DND-41 (cell line): Measurements from ENCODE around the gene BLTP3A.

ENCODE experiments used
- EZH2 ChIP-seq: IDR thresholded peaks from 3 replicates; pipeline ENCODE4 v1.6.1; 2012; ENCODE audit warnings: borderline replicate concordance, low read depth, mild to moderate bottlenecking, moderate library complexity, low read length, inconsistent platforms; ENCODE audit not compliant: severe bottlenecking
- TF ChIP-seq, protein P1 (sequence below): IDR thresholded peaks from 2 replicates; pipeline ENCODE4 v1.5.1; 2012; ENCODE audit warnings: borderline replicate concordance, low read length, moderate library complexity, mild to moderate bottlenecking; ENCODE audit not compliant: poor library complexity, severe bottlenecking; ENCODE audit errors: extremely low read depth

DNA sequence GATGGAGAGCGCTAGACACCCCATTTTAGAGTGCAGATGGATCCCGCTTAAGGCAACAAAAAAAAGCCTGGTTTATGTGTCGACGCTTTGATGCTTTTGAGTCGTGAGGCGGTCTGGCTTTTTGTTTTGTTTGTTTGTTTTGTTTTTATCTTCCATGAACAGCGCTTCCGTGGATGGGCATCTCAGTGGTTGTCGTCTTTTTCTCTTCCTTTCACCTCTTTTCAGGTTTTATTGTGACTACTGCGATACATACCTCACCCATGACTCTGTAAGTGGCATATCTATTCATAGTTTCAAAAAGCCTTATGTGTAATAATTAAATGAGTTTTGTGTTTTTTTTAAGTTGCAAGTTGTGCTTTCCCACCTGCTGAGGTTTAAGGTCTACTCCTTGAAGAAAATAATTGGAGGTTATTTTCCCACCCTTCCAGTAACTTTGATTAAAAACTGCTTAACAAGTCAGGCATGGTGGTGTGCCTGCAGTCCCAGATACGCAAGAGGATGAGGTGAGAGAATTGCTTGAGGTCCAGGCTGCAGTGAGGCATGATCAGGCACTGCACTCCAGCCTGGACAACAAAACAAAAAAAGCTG is 34.1 kb upstream of the BLTP3A start:
- TF ChIP-seq, protein P1, sequence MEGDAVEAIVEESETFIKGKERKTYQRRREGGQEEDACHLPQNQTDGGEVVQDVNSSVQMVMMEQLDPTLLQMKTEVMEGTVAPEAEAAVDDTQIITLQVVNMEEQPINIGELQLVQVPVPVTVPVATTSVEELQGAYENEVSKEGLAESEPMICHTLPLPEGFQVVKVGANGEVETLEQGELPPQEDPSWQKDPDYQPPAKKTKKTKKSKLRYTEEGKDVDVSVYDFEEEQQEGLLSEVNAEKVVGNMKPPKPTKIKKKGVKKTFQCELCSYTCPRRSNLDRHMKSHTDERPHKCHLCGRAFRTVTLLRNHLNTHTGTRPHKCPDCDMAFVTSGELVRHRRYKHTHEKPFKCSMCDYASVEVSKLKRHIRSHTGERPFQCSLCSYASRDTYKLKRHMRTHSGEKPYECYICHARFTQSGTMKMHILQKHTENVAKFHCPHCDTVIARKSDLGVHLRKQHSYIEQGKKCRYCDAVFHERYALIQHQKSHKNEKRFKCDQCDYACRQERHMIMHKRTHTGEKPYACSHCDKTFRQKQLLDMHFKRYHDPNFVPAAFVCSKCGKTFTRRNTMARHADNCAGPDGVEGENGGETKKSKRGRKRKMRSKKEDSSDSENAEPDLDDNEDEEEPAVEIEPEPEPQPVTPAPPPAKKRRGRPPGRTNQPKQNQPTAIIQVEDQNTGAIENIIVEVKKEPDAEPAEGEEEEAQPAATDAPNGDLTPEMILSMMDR = no peak
- no peak for TF ChIP-seq EZH2
